ENCODE measurements around the gene SLC25A45.

SLC25A45 gene

GRCh38 chr11:65382033-65382803, at the start of gene SLC25A45:
TSS of gene SLC25A45 (minus strand) at chr11:65382646. CDS start at chr11:65381951, 695 bp downstream.
- H3K4me3 ChIP-seq (ENCODE audit: low read depth, low read length): peak within 1 kb of the TSS; percentile 38

GRCh38 chr11:65431451-65432099, 49.1 kb upstream of the SLC25A45 start:
- H3K36me3 ChIP-seq (replicated peaks): peaks cover 52% of the 10 kb centered on the region
- DNase-seq: no peak
- H3K27ac ChIP-seq: peak overlapping the region; percentile 3
- TF ChIP-seq CTCF (IDR thresholded peaks at IDR 0.05; ENCODE audit: low read depth, low read length, missing control alignments): no peak
- no peaks in the 10 kb centered on the region for H3K27me3 ChIP-seq (replicated peaks)
- H3K4me3 ChIP-seq (ENCODE audit: low read depth, low read length): peak overlapping the region; percentile 33
- in situ Hi-C loops (cut with HindIII; ENCODE audit: low pct_ligation_motif_present, low sequenced_read_pairs): no loop called here

More at GRCh38 chr11:65382033-65382803, at the start of gene SLC25A45:
- peak; percentile 98 for DNase-seq
- Histone ChIP-seq H3K27me3 (replicated peaks) (no peaks in the 10 kb centered on the region), H3K27ac (peak within 1 kb of the TSS; percentile 95), H3K36me3 (replicated peaks) (no peaks in the 10 kb centered on the region)
- in situ Hi-C loops (cut with HindIII; ENCODE audit: low pct_ligation_motif_present, low sequenced_read_pairs): no loop called here
- peak; percentile 84 for TF ChIP-seq CTCF (IDR thresholded peaks at IDR 0.05; ENCODE audit: low read depth, low read length, missing control alignments)

DNA sequence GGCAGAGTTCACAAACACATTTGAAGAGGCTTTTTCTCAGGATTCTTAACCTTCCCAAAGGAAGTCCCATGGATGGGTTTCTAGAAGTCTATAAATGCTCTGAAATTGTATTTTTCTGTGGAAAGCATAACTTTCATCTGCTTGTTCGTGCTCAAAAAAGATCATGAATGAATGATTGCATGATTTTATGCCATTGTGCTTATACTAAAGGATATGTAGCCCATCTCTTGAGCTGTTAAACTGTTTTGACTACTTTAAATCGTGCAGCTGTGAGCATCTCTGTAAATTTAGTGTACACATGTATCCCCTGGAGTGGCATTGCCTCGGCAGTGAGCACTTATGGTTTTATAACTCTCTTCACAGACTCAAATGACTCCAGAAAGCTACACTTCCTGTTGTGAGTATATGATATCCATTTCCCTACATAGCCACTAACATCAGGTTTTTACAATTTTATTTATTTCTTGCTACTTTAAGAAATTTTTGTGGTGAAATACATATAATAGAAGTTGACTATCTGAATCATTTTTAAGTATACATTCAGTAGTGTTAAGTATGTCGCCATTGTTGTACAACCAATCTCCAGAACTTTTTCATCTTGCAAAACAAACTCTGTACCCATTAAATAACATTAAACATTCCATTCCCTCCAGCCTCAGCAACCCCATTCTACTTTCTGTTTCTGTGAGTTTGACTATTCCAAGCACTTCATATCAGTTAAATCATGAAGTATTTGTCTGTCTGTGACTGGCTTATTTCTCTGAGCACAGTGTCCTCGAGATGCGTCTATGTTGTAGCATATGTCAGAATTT, 48.2 kb upstream of the SLC25A45 start:
- H3K27me3 ChIP-seq (replicated peaks): no peaks in the 10 kb centered on the region
- DNase-seq: peak; percentile 34
- peak overlapping the region; percentile 100 for H3K27ac ChIP-seq
- no peak for TF ChIP-seq CTCF (IDR thresholded peaks at IDR 0.05; ENCODE audit: low read depth, low read length, missing control alignments)
- in situ Hi-C loops (cut with HindIII; ENCODE audit: low pct_ligation_motif_present, low sequenced_read_pairs): no loop called here
- H3K36me3 ChIP-seq (replicated peaks): peaks cover 52% of the 10 kb centered on the region
- H3K4me3 ChIP-seq (ENCODE audit: low read depth, low read length): peak overlapping the region; percentile 96

GRCh38 chr11:65429724-65430405, 47.4 kb upstream of the SLC25A45 start:
- Histone ChIP-seq H3K4me3 (ENCODE audit: low read depth, low read length) (peak overlapping the region; percentile 96), H3K36me3 (replicated peaks) (peaks cover 52% of the 10 kb centered on the region), H3K27ac (peak overlapping the region; percentile 100), H3K27me3 (replicated peaks) (no peaks in the 10 kb centered on the region)
- no peak for TF ChIP-seq CTCF (IDR thresholded peaks at IDR 0.05; ENCODE audit: low read depth, low read length, missing control alignments)
- peak; percentile 66 for DNase-seq
- in situ Hi-C loops (cut with HindIII; ENCODE audit: low pct_ligation_motif_present, low sequenced_read_pairs): no loop called here

DNA sequence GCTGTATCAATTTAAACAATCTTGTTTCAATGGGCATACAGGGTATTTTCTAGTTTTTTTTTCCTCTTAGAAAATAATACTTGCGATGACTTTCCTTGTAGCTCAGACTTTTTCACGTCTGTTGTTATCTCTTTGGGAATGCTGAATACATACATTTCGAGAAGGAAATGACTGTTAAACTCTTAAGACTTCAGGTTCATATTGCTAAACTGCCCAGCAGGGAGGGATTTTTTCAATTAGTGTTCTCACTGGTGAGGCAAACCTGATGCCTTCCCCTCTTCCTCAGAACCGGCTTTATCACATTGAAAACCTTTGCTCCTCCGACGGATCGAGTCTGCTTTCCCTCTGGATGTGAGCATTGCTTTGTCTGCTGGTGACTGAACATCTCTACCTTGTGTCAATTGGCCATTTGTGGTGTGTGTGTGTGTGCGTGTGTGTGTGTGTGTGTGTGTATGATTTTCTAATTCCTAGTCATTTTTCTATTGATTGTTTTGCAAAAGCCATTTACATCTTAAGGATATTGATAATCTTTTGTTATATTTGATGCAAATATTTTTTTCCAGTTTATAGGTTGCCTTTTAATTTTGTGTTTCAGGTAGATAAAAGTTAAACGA, 46.7 kb upstream of the SLC25A45 start:
- DNase-seq: peak; percentile 60
- H3K27me3 ChIP-seq (replicated peaks): no peaks in the 10 kb centered on the region
- in situ Hi-C loops (cut with HindIII; ENCODE audit: low pct_ligation_motif_present, low sequenced_read_pairs): no loop called here
- peak overlapping the region; percentile 96 for H3K4me3 ChIP-seq (ENCODE audit: low read depth, low read length)
- peak overlapping the region; percentile 100 for H3K27ac ChIP-seq
- peaks cover 52% of the 10 kb centered on the region for H3K36me3 ChIP-seq (replicated peaks)
- no peak for TF ChIP-seq CTCF (IDR thresholded peaks at IDR 0.05; ENCODE audit: low read depth, low read length, missing control alignments)
